Activated T-helper 1 cell treated with anti-CD3 and anti-CD28 coated beads, Interleukin-12 subunit alpha, Interleukin-12 subunit beta, Interleukin-2, Interleukin-4 antibody, amounts not matched to agents 30 ng/mL and 10 ng/mL and 1 ng/mL, durations not matched to agents 14 hours and 24 hours and 36 hours (primary cell): Measurements from ENCODE around the gene ABL2. TPM values are rescaled to one million over a fixed set of nuclear protein-coding genes. Genes with fewer than 3 reads are reported as not detected.
A peak's percentile ranks its signal among the peaks of the same experiment; 100 is the strongest.
"Not testable (repeated sequence)": the region's sequence is repeated elsewhere in the genome, so short reads cannot be mapped to it uniquely, and the experiment has no call there.

Source experiments
- DNase-seq: peaks from one replicate; pipeline ENCODE4 v3.0.0; 2021; ENCODE audit warnings: low spot score
- H3K27ac Mint-ChIP-seq: one replicate; pipeline ENCODE4 v1.8.0; 2021; ENCODE audit warnings: mild to moderate bottlenecking, mixed read lengths
- H3K27me3 Mint-ChIP-seq: one replicate; pipeline ENCODE4 v1.8.0; 2022; ENCODE audit warnings: mild to moderate bottlenecking, moderate library complexity, mixed read lengths; ENCODE audit not compliant: insufficient read depth
- H3K36me3 Mint-ChIP-seq: one replicate; pipeline ENCODE4 v1.8.0; 2021; ENCODE audit warnings: low read depth, mixed read lengths
- H3K4me1 Mint-ChIP-seq: one replicate; pipeline ENCODE4 v1.8.0; 2021; ENCODE audit warnings: low read depth, mixed read lengths
- H3K4me3 Mint-ChIP-seq: one replicate; pipeline ENCODE4 v1.8.0; 2021; ENCODE audit warnings: mild to moderate bottlenecking, moderate library complexity, mixed read lengths
- H3K9me3 Mint-ChIP-seq: one replicate; pipeline ENCODE4 v1.8.0; 2021; ENCODE audit warnings: mixed read lengths
- intact Hi-C: fragments of 100-400 bp; cut with micrococcal nuclease; formaldehyde crosslinking; loops from one replicate; pipeline ENCODE4 v1.15.1; 2024
- total RNA-seq: library from RNA; stranded (reverse); gene quantifications from 2 replicates; pipeline ENCODE4 v1.2.3, GENCODE V29; 2022

The ABL2 gene
- 9.5 and 11.4 TPM in 2 replicates for total RNA-seq

- H3K4me1 Mint-ChIP-seq = peaks cover 31% of the 10 kb centered on the region
- peak within 1 kb of the TSS; percentile 88 for H3K4me3 Mint-ChIP-seq
- intact Hi-C loops = loop anchor here (1.0 to 10.0 kb wide), 6 partner anchors 15 to 687 kb away; partner anchors contain the start of gene SOAT1
- H3K27ac Mint-ChIP-seq = peak within 1 kb of the TSS; percentile 80
- peaks cover 7% of the 10 kb centered on the region for H3K36me3 Mint-ChIP-seq
- no peaks in the 10 kb centered on the region for H3K27me3 Mint-ChIP-seq
- H3K9me3 Mint-ChIP-seq = no peaks in the 10 kb centered on the region
- peak; percentile 47 for DNase-seq
Observed at GRCh38 chr1:179229214-179230140, at the start of gene ABL2. Gene ABL2 (minus strand): TSS chr1:179229677. CDS start chr1:179229397, 280 bp downstream.

GRCh38 chr1:179278920-179279319 is 49.4 kb upstream of the ABL2 start:
- Mint-ChIP-seq H3K27me3 (peaks cover 7% of the 10 kb centered on the region), H3K36me3 (no peaks in the 10 kb centered on the region), H3K4me3 (no peak overlapping the region)

GRCh38 chr1:179274424-179274823 is 44.9 kb upstream of the ABL2 start:
- H3K4me1 Mint-ChIP-seq, intact Hi-C loops, DNase-seq, H3K4me3 Mint-ChIP-seq, H3K27ac Mint-ChIP-seq, H3K36me3 Mint-ChIP-seq, H3K9me3 Mint-ChIP-seq, H3K27me3 Mint-ChIP-seq: not testable (repeated sequence)

More at GRCh38 chr1:179278920-179279319, 49.4 kb upstream of the ABL2 start:
- Mint-ChIP-seq H3K9me3 (peaks cover 12% of the 10 kb centered on the region), H3K27ac (no peak overlapping the region), H3K4me1 (no peaks in the 10 kb centered on the region)
- intact Hi-C loops = no loop called here
- no peak for DNase-seq

GRCh38 chr1:179269071-179269470 is 39.6 kb upstream of the ABL2 start:
- H3K9me3 Mint-ChIP-seq = no peaks in the 10 kb centered on the region
- peaks cover 5% of the 10 kb centered on the region for H3K27me3 Mint-ChIP-seq
- H3K4me3 Mint-ChIP-seq = no peak overlapping the region
- intact Hi-C loops = no loop called here
- H3K36me3 Mint-ChIP-seq = no peaks in the 10 kb centered on the region
- no peaks in the 10 kb centered on the region for H3K4me1 Mint-ChIP-seq
- H3K27ac Mint-ChIP-seq = no peak overlapping the region
- DNase-seq = no peak

GRCh38 chr1:179264507-179264906 is 35.0 kb upstream of the ABL2 start:
- H3K36me3 Mint-ChIP-seq = no peaks in the 10 kb centered on the region
- H3K4me1 Mint-ChIP-seq = no peaks in the 10 kb centered on the region
- no peak for DNase-seq
- intact Hi-C loops = no loop called here
- H3K4me3 Mint-ChIP-seq = no peak overlapping the region
- peaks cover 5% of the 10 kb centered on the region for H3K27me3 Mint-ChIP-seq
- no peaks in the 10 kb centered on the region for H3K9me3 Mint-ChIP-seq
- no peak overlapping the region for H3K27ac Mint-ChIP-seq

GRCh38 chr1:179263121-179263520 is 33.6 kb upstream of the ABL2 start:
- no peak overlapping the region for H3K27ac Mint-ChIP-seq
- no peaks in the 10 kb centered on the region for H3K36me3 Mint-ChIP-seq
- H3K27me3 Mint-ChIP-seq = peaks cover 5% of the 10 kb centered on the region
- no peaks in the 10 kb centered on the region for H3K9me3 Mint-ChIP-seq
- intact Hi-C loops = no loop called here
- H3K4me3 Mint-ChIP-seq = no peak overlapping the region
- DNase-seq = no peak
- no peaks in the 10 kb centered on the region for H3K4me1 Mint-ChIP-seq

GRCh38 chr1:179262183-179262582 is 32.7 kb upstream of the ABL2 start:
- Mint-ChIP-seq H3K36me3 (no peaks in the 10 kb centered on the region), H3K9me3 (no peaks in the 10 kb centered on the region), H3K27me3 (peaks cover 3% of the 10 kb centered on the region), H3K27ac (no peak overlapping the region), H3K4me1 (no peaks in the 10 kb centered on the region), H3K4me3 (no peak overlapping the region)
- intact Hi-C loops = no loop called here
- no peak for DNase-seq

- H3K9me3 Mint-ChIP-seq = no peaks in the 10 kb centered on the region
- intact Hi-C loops = no loop called here
- H3K4me3 Mint-ChIP-seq = no peak overlapping the region
- H3K36me3 Mint-ChIP-seq = no peaks in the 10 kb centered on the region
- H3K27ac Mint-ChIP-seq = no peak overlapping the region
- no peaks in the 10 kb centered on the region for H3K4me1 Mint-ChIP-seq
- no peak for DNase-seq
- H3K27me3 Mint-ChIP-seq = no peaks in the 10 kb centered on the region
Observed at GRCh38 chr1:179253286-179253972, 24.0 kb upstream of the ABL2 start.

GRCh38 chr1:179252606-179253005 is 23.1 kb upstream of the ABL2 start:
- Mint-ChIP-seq H3K27ac (no peak overlapping the region), H3K4me1 (no peaks in the 10 kb centered on the region), H3K27me3 (no peaks in the 10 kb centered on the region), H3K9me3 (no peaks in the 10 kb centered on the region), H3K4me3 (no peak overlapping the region), H3K36me3 (no peaks in the 10 kb centered on the region)
- no peak for DNase-seq
- intact Hi-C loops = no loop called here

GRCh38 chr1:179251675-179252074 is 22.2 kb upstream of the ABL2 start:
- H3K4me3 Mint-ChIP-seq = no peak overlapping the region
- no peaks in the 10 kb centered on the region for H3K4me1 Mint-ChIP-seq
- no peak for DNase-seq
- no peak overlapping the region for H3K27ac Mint-ChIP-seq
- no peaks in the 10 kb centered on the region for H3K27me3 Mint-ChIP-seq
- no peaks in the 10 kb centered on the region for H3K9me3 Mint-ChIP-seq
- intact Hi-C loops = loop anchor here (1.0 kb wide), 1 partner anchor 118 kb away; no protein-coding TSS in a partner anchor
- H3K36me3 Mint-ChIP-seq = no peaks in the 10 kb centered on the region

- H3K36me3 Mint-ChIP-seq = no peaks in the 10 kb centered on the region
- no peaks in the 10 kb centered on the region for H3K27me3 Mint-ChIP-seq
- H3K4me3 Mint-ChIP-seq = no peak overlapping the region
- no peak for DNase-seq
- no peak overlapping the region for H3K27ac Mint-ChIP-seq
- intact Hi-C loops = loop anchor here (10.0 kb wide), 1 partner anchor 567 kb away; no protein-coding TSS in a partner anchor
- H3K4me1 Mint-ChIP-seq = no peaks in the 10 kb centered on the region
- H3K9me3 Mint-ChIP-seq = no peaks in the 10 kb centered on the region
Observed at GRCh38 chr1:179247923-179248322, 18.4 kb upstream of the ABL2 start.

- not testable (repeated sequence) for H3K36me3 Mint-ChIP-seq, H3K4me1 Mint-ChIP-seq, H3K4me3 Mint-ChIP-seq, H3K27me3 Mint-ChIP-seq, H3K9me3 Mint-ChIP-seq, H3K27ac Mint-ChIP-seq, DNase-seq
- intact Hi-C loops = loop anchor here (10.0 kb wide), 1 partner anchor 569 kb away; no protein-coding TSS in a partner anchor
Observed at GRCh38 chr1:179245426-179245825, 15.9 kb upstream of the ABL2 start.

GRCh38 chr1:179241530-179242097 is 12.1 kb upstream of the ABL2 start:
- no peak overlapping the region for H3K27ac Mint-ChIP-seq
- H3K36me3 Mint-ChIP-seq = no peaks in the 10 kb centered on the region
- no peaks in the 10 kb centered on the region for H3K27me3 Mint-ChIP-seq
- intact Hi-C loops = loop anchor here (10.0 kb wide), 1 partner anchor 573 kb away; no protein-coding TSS in a partner anchor
- DNase-seq = no peak
- H3K9me3 Mint-ChIP-seq = no peaks in the 10 kb centered on the region
- no peaks in the 10 kb centered on the region for H3K4me1 Mint-ChIP-seq
- H3K4me3 Mint-ChIP-seq = no peak overlapping the region
